Hindlimb muscle (tissue), 1 donor: ENCODE results near the gene ARHGEF11. TPM values are rescaled to one million over a fixed set of nuclear protein-coding genes. Genes with fewer than 3 reads are reported as not detected.
A peak's percentile ranks its signal among the peaks of the same experiment; 100 is the strongest.
"Not testable (repeated sequence)": the region's sequence is repeated elsewhere in the genome, so short reads cannot be mapped to it uniquely, and the experiment has no call there.

Experiments used
- DNase-seq: peaks from one replicate; pipeline ENCODE4 v3.0.0-alpha.2; 2013
- polyA plus RNA-seq: library from polyadenylated mRNA; unstranded; fragments of 120-200 nt; gene quantifications from one replicate; pipeline ENCODE4 v1.2.1, GENCODE V29; 2013; ENCODE audit not compliant: insufficient read length

ARHGEF11 gene
- polyA plus RNA-seq, 1 donor = 23.1 TPM

- DNase-seq = peak; percentile 65
Observed at GRCh38 chr1:156927215-156928042, 118.1 kb downstream of the ARHGEF11 start.

GRCh38 chr1:156926695-156927094 lies 118.8 kb downstream of the ARHGEF11 start:
- DNase-seq = not testable (repeated sequence)

- no peak for DNase-seq
Observed at GRCh38 chr1:156926175-156926574, 119.4 kb downstream of the ARHGEF11 start.

- no peak for DNase-seq
Observed at GRCh38 chr1:156925154-156926010, 120.2 kb downstream of the ARHGEF11 start.

GRCh38 chr1:156924478-156925153 lies 120.9 kb downstream of the ARHGEF11 start:
- DNase-seq = no peak

- no peak for DNase-seq
Observed at GRCh38 chr1:156923670-156924477, 121.7 kb downstream of the ARHGEF11 start.

- no peak for DNase-seq
Observed at GRCh38 chr1:156922986-156923669, 122.4 kb downstream of the ARHGEF11 start.

GRCh38 chr1:156921053-156921529 lies 124.5 kb downstream of the ARHGEF11 start:
- no peak for DNase-seq

GRCh38 chr1:156920233-156921052 lies 125.1 kb downstream of the ARHGEF11 start, which contains the start of gene LRRC71:
LRRC71 (plus strand) TSS chr1:156920632; CDS start chr1:156920804, 172 bp downstream.
- DNase-seq = peak; percentile 84

GRCh38 chr1:156914440-156914856 lies 131.1 kb downstream of the ARHGEF11 start:
- no peak for DNase-seq

GRCh38 chr1:156913809-156914387 lies 131.6 kb downstream of the ARHGEF11 start:
- DNase-seq = no peak

GRCh38 chr1:156912861-156913808 lies 132.4 kb downstream of the ARHGEF11 start:
- DNase-seq = no peak

GRCh38 chr1:156912310-156912709 lies 133.2 kb downstream of the ARHGEF11 start:
- no peak for DNase-seq

GRCh38 chr1:156911577-156912298 lies 133.8 kb downstream of the ARHGEF11 start:
- DNase-seq = no peak

- DNase-seq = no peak
Observed at GRCh38 chr1:156910309-156910782, 135.2 kb downstream of the ARHGEF11 start.

- no peak for DNase-seq
Observed at GRCh38 chr1:156909671-156910070, 135.9 kb downstream of the ARHGEF11 start.

- no peak for DNase-seq
Observed at GRCh38 chr1:156908955-156909354, 136.6 kb downstream of the ARHGEF11 start.

- DNase-seq = no peak
Observed at GRCh38 chr1:156908541-156908940, 137.0 kb downstream of the ARHGEF11 start.
